GM04503 (cell line): ENCODE results near the gene XYLT1.

Source experiments
- DNase-seq: peaks from one replicate; pipeline ENCODE4 v3.0.0-alpha.2; 2012; ENCODE audit warnings: low read depth

The XYLT1 gene

DNA sequence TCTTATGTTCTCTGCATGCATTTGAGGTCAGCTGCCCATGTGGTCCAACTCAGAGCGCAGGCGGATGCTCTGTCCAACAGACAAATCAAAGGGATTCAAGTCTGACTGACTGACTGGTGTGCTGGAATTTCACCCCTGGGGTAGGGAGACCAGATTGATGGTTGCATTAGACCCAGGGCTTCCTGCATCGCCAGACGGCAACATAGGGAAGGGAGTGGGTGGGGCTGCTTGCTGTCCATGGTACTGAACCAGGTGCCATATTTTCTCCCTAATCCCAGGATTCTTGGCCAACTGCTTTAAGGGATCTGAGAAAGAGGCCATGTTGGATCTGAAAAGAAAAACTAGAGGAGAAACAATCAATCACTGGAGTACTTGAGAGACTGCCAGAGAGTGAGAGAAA, 332.0 kb downstream of the XYLT1 start:
- DNase-seq, result no peak

DNA sequence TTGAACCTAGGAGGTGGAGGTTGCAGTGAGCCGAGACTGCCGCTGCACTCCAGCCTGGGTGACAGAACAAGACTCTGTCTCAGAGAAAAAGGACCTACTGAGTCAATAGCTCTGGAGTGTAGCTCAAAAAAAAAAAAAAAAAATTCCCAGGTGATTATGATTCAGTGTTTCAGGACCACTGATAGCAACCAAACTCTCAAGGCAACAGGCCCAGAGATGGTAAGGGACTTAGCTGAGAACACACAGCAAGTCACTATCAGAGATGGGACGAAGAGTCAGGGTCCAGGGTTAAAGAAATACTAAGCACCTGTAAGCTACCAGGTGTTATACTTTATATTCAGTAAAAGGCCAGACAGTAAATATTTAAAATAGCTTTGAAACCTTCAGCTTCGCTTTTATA, 335.3 kb downstream of the XYLT1 start:
- DNase-seq, result no peak

GRCh38 chr16:17134586-17134985, 336.2 kb downstream of the XYLT1 start:
- no peak for DNase-seq

- DNase-seq, result no peak
Measured at GRCh38 chr16:17133851-17134250, 336.9 kb downstream of the XYLT1 start.

DNA sequence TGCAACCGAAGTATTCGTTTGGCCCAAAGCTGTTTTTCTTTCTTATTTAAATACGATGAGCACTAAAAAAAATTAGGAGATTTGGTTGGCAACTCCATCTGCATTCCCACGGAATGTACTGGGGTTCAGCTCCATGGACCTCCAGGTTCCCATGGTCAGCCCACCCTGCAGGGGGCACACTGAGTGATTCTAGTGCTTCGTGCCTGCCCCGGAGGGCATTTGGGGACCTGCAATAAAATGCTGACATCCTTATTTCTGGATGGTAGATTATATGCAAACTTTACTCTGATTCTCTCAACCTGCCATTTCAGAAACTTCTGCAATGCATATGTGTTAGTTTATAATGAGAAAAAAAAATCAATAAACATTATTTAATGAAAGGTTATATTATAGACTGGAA, 339.4 kb downstream of the XYLT1 start:
- DNase-seq, result no peak

GRCh38 chr16:17130733-17131132, 340.0 kb downstream of the XYLT1 start:
- DNase-seq, result no peak

GRCh38 chr16:17129971-17130370, 340.8 kb downstream of the XYLT1 start:
- no peak for DNase-seq

DNA sequence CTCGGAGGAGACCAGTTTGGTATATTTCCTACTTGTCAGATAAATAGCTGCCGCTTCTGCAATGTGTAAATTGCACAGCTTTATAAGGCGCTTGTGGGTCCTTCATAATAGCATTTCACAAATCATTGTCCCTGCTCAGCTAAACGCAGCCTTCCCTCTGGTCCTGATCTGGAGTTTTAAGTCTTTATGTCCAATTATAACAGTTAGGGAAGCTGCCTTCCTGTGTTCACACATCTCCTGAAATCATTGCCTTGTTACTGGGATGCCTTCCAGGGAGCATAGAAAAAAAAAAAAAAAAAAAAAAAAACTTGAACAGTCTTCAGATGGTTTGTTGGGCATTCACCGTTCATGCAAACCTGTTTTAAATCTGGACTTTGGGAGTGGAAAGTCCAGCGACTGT, 342.0 kb downstream of the XYLT1 start:
- no peak for DNase-seq

DNA sequence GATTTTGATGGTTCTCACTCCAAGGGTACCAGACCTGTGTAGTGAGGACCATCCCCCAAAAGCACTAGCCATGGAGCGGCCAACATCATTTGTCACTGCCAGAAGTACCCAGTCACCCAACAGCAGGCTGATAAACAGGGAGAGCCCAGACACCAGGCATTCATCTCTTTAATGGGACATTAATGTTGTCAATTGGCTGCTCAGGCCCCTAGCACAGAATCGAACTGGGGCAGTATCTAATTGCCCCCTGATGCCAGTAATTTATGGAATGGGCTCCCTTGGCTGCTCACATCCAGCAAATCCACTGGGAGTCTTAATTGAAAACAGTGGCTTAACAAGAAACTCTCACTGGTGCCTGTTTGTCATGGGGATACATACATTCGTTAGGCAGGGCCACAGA, 344.6 kb downstream of the XYLT1 start:
- DNase-seq, result no peak

- peak; percentile 6 for DNase-seq
Measured at GRCh38 chr16:17125671-17126070, 345.1 kb downstream of the XYLT1 start.

GRCh38 chr16:17117906-17118577, 352.7 kb downstream of the XYLT1 start:
- no peak for DNase-seq

DNA sequence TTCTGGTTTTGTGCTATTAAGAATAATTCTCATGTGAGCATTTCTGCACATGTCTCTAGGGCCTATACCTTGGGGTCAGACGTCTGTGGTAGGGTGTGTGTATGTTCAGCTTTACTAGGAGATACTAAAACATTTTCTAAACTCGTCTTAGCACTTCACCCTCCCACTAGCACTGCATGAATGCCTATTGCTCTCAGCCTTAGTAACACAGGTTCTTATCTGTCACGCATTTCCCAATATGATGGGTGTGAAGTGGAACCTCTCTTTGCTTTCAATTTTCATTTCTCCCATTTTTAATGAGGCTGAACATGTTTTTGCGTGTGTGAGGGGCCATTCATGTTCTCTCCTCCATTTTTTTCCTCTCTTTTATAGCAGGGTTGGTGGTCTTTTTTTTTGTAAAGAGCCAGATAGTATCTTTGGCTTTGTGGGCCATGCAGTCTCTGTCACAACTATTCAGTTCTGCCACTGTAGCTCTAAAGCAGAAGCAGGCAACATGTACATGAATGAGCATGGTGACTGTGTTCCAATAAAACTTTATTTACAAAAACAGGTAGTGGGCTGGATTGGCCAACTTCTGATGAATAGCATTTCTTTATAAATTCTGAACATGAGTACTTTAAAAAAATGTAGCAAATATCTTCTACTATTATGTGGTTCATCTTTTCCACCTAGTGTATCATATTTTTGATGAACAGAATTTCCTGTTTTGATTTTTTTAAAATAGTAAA, 354.0 kb downstream of the XYLT1 start:
- DNase-seq, result no peak

GRCh38 chr16:17109413-17109812, 361.3 kb downstream of the XYLT1 start:
- DNase-seq, result no peak

GRCh38 chr16:17108596-17108995, 362.2 kb downstream of the XYLT1 start:
- DNase-seq, result no peak

DNA sequence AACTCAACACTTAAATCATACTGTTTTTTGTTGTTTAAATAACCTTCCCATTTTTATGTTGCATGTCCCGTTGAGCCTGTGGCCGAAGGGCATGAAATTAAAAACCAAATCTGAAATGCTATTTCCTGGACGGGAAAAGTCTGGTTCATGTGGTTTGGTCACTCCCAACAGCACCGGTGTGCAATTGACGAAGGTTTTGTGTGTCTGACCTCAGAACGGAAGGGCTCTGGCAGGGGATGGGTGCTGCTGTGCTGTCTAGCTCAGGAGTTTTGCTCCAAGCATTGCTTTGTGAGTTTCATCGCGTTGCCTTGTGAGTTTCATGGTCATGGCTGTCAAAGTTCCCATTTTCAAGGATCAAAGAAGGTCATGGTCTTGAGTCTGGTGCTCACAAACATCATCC, 363.3 kb downstream of the XYLT1 start:
- no peak for DNase-seq

DNA sequence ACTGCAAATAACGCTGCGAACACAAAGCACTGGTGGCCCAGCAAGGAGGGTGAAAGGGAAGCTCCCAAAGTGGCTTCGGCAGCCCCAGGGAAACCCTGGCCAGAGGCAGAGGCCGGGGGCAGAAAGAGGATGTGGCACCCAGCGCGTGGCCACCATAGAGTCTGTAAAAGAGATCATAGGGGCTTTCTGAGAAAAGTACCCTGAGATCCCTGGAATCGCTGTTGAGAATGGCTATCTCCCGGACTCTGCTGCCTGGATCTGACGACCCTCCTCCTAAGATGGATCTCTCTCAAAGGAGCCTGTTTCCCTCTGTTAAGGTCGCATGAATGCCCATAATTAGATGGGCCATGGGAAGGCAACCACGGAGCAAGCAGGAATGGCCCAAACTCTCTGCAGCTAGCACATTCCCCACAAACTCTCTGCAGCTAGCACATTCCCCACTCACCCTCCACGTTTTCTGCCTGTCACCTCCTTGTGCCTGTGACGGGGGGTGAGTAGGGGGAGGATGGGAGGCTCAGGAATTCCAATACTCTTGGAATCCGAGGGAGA, 364.4 kb downstream of the XYLT1 start:
- DNase-seq, result no peak

DNA sequence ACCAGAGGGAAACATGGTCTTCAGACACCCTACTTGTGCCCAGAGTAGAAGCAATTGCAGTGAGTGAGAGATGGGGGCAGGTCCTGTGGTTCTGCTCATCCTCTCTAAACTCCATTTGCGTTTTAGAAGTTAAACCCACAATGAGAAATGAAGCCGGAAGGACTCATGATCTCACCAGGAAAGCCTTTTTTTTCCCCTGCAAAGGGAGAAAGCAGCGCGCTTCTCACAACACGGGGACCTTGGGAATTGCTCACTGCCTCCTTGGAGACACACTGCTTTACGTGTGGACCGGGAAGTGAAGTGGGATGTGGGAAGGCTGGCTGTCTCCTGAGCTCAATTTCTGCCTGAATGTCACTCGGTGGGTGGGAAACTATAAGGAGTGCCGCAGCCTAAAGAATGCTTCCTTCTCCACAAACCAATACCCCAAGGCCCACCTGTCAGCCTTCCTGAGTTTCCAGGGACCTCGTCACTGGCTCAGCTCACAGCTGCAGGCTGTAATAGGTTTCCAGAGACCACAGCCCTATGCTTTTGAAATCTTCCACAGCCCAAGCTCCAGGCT, 365.4 kb downstream of the XYLT1 start:
- DNase-seq, result no peak

DNA sequence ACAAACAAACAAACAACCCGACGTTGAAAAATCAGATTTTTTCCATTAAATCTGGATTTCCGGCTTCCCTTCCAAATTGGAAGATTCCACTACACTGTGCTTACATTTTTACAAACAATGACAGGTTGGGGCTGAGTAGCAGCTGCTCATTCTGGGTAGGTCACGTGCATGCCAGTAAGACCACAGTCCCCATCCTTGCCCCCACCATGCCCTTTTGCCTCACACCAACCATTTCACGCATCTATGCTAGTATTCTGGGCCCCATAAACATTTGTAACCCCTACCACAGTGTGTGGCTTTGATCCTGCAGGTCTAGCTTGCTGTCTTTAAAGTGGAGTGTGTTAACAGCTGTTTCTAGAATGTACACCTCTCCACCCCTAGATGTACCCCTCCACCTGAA, 366.1 kb downstream of the XYLT1 start:
- no peak for DNase-seq

DNA sequence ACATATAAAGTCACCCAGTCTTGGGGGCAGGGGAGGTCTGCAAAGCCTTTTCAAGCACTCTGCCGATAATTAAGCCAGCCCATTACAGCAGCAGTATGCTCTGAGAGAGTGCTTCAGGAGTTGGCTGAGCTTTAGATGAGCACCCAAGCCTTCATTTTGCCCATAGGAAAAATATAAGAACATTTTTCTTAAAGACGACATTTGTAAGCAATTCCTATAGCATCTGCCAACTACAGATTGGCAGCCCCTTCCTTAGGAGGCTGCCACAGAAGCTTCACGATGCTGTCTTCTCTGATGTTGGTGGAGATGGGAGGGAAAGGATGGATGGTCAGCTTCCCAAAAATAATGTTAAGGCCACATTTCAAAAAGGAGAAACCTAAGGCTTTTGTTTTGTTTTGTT, 367.5 kb downstream of the XYLT1 start:
- no peak for DNase-seq

- no peak for DNase-seq
Measured at GRCh38 chr16:17101646-17102045, 369.1 kb downstream of the XYLT1 start.

DNA sequence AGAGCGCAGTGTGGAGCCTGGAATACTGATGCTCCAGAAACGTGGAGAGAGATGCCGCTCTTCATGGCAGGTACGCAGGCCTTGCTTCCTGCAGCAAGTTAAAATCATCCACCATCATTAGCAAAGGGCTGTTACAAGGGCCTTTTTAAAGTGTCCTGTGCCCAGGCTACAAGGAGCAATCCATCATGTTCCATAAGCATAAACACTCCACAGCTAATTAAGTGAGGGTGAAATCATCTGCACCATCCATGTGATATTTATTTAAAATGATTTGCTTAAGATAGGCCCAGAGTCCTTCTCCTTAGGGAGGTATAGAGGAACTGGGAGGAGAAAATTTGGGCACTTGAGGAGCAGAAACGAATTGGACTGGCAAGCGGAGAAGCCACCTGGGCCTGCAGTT, 372.1 kb downstream of the XYLT1 start:
- DNase-seq, result no peak

DNA sequence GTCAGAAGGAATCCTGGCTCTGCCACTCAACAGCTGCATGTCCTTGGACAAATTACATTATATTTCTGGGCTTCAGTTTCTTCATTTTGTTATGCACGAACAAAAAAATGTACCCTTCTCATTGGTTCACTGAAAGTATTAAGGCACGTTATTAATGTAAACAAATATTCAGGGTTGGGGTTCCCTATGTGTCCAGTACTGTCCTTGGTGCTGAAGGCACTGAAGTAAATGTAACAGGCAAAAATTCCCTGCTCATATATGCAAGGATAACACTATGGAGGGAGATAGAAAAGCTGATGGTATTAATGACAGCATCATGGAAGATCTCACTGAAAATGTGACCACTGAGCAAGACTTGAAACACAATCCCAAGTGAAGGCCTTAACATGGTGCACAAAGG, 386.6 kb downstream of the XYLT1 start:
- no peak for DNase-seq

DNA sequence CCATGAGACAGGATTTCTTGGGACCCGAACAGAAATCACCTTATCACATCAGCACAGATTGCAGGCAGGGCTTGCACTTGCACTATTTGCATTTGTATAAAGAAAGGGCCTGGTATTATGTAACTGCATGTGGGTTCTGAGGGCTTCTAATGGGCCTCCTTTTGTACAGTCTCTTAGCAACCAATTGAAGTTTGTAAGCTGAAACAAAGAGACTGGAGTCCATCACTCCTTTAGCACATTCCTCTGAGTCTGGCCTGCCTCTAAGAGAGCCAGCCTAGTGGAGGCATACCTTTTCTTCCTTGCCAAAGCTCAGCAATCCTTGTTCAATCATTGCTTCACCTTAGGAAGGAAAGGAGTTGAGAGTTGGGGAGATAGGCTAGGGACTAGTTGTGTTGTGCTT, 387.1 kb downstream of the XYLT1 start:
- no peak for DNase-seq
